Measurements from ENCODE around the gene ANKRD55.
"Not testable (repeated sequence)": the region's sequence is repeated elsewhere in the genome, so short reads cannot be mapped to it uniquely, and the experiment has no call there.

Gene ANKRD55

GRCh38 chr5:56253126-56253525, 20.0 kb upstream of the ANKRD55 start:
- no peak for DNase-seq

GRCh38 chr5:56251918-56252553, 18.9 kb upstream of the ANKRD55 start:
- no peak for DNase-seq

- DNase-seq, result no peak
Measured at GRCh38 chr5:56251440-56251839, 18.3 kb upstream of the ANKRD55 start.

GRCh38 chr5:56250011-56250410, 16.9 kb upstream of the ANKRD55 start:
- no peak for DNase-seq

GRCh38 chr5:56249085-56249484, 16.0 kb upstream of the ANKRD55 start:
- DNase-seq, result peak in 1 of 5 experiments; percentile 3

GRCh38 chr5:56247592-56247991, 14.5 kb upstream of the ANKRD55 start:
- DNase-seq, result no peak

GRCh38 chr5:56246769-56247168, 13.6 kb upstream of the ANKRD55 start:
- DNase-seq, result no peak

- DNase-seq, result no peak
Measured at GRCh38 chr5:56245481-56245880, 12.4 kb upstream of the ANKRD55 start.

- no peak for DNase-seq
Measured at GRCh38 chr5:56244627-56245026, 11.5 kb upstream of the ANKRD55 start.

- DNase-seq, result not testable (repeated sequence)
Measured at GRCh38 chr5:56242271-56242670, 9.1 kb upstream of the ANKRD55 start.

GRCh38 chr5:56232538-56232937, 592 bp downstream of the ANKRD55 start:
- no peak for DNase-seq

- no peak for DNase-seq
Measured at GRCh38 chr5:56230576-56230975, 2.6 kb downstream of the ANKRD55 start.

GRCh38 chr5:56229111-56229510, 4.0 kb downstream of the ANKRD55 start:
- no peak for DNase-seq

- no peak for DNase-seq
Measured at GRCh38 chr5:56228631-56229030, 4.5 kb downstream of the ANKRD55 start.

GRCh38 chr5:56227691-56228090, 5.4 kb downstream of the ANKRD55 start:
- DNase-seq, result no peak

GRCh38 chr5:56223298-56223697, 9.8 kb downstream of the ANKRD55 start:
- DNase-seq, result not testable (repeated sequence)

- DNase-seq, result peak in 1 of 5 experiments; percentile 55
Measured at GRCh38 chr5:56221601-56222000, 11.5 kb downstream of the ANKRD55 start.

GRCh38 chr5:56215019-56215830, 17.9 kb downstream of the ANKRD55 start:
- DNase-seq, result no peak

GRCh38 chr5:56213886-56214535, 19.1 kb downstream of the ANKRD55 start:
- DNase-seq, result not testable (repeated sequence)

- DNase-seq, result no peak
Measured at GRCh38 chr5:56212130-56212879, 20.8 kb downstream of the ANKRD55 start.

- DNase-seq, result no peak
Measured at GRCh38 chr5:56211298-56211865, 21.7 kb downstream of the ANKRD55 start.

- DNase-seq, result no peak
Measured at GRCh38 chr5:56208681-56209080, 24.4 kb downstream of the ANKRD55 start.

- DNase-seq, result no peak
Measured at GRCh38 chr5:56207537-56207936, 25.6 kb downstream of the ANKRD55 start.
